NCI-H187 treated with DMSO at 0.1 percent for 48 hours (cell line): Measurements from ENCODE around the gene NLK.
A peak's percentile ranks its signal among the peaks of the same experiment; 100 is the strongest.
"Not testable (repeated sequence)": the region's sequence is repeated elsewhere in the genome, so short reads cannot be mapped to it uniquely, and the experiment has no call there.

Source experiments
- DNase-seq: peaks from one replicate; lab custom pipeline; 2025; lab: John Stamatoyannopoulos, UW

The NLK gene

DNA sequence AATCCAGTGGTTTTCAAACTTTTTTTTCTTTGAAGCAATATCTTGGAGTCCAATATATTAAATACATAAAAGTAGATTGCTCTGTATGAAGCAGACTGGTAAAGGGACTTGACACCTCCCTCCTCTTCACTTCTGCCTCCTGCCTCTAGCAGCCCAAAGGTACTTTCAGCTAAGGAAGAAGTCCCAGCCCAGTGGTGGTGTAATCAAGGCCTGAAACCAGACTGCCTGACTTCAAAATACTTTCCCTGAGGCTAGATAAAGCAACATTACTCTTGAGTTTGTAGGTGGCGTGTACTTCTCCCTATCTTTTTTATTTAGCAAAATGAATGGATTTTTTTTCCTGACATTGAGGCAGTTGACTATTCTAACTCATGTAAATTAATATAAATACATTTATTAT is 154.2 kb downstream of the NLK start:
- DNase-seq: no peak

DNA sequence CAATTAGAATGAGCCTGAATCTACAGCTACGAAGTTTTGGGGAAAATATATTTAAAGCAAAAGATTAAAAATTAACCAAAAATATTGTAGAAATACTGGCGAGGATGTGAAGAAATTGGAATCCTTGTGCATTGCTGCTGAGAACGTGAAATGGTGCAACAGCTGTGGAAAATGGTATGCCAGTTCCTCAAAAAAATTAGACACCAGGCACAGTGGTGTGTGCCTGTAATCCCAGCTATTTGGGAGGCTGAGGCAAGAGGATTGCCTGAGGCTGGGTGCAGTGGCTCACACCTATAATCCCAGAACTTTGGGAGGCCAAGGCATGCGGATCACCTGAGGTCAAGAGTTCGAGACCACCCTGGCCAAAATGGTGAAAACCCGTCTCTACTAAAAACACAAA is 156.6 kb downstream of the NLK start:
- DNase-seq: no peak

GRCh38 chr17:28199728-28200127 is 157.3 kb downstream of the NLK start:
- no peak for DNase-seq

GRCh38 chr17:28201315-28201714 is 158.8 kb downstream of the NLK start:
- DNase-seq: no peak

GRCh38 chr17:28204244-28204643 is 161.8 kb downstream of the NLK start:
- DNase-seq: no peak

GRCh38 chr17:28204751-28205150 is 162.3 kb downstream of the NLK start:
- no peak for DNase-seq

DNA sequence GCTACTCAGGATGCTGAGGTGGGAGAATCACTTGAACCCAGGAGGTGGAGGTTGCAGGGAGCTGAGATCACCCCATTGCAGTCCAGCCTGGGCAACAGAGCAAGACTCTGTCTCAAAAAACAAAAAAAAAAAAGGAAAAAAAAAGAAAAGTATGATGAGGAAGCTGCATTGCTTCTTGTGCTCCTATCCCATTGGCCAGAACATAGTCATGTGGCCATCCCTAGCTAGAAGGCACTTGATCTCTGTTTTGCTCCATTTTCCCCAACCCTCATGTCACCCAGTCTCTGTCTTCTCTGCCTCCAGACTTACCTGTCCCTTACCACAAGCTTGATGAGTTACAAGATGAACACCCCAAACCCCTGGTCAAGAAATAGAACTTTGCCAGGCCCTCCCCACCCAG is 163.8 kb downstream of the NLK start:
- no peak for DNase-seq

DNA sequence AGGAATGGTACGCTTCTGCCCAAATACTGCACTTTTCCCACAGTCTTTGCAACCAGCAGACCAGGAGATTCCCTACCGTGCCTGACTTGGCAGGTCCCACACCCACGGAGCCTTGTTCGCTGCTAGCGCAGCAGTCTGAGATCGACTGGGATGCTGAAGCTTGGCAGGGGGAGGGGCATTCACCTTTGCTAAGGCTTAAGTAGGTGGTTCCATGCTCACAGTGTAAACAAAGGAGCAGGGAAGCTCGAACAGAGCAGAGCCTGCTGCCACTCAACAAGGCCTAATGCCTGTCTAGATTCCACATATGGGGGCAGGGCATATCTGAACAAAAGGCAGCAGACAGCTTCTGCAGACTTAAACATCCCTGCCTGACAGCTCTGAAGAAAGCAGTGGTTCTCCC is 169.3 kb downstream of the NLK start:
- no peak for DNase-seq

GRCh38 chr17:28213578-28213977 is 171.1 kb downstream of the NLK start:
- not testable (repeated sequence) for DNase-seq

DNA sequence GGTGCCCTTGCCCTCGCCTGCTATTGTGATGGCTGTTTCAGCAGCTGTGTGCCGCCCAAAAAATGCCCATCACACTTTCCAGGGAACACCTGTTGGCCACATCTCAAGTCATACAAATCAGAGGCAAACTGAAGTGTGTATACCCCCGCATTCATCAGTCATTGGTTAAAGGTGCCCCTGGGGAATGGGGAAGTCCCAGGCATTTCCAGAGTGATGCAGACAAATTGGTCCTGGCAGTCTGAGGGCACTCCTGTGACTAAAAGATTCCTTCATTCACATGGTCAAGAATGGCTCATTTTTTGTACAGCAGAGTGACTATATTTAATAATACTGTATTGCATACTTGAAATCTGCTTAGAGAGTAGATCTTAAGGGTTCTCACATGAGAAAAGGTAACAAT is 173.6 kb downstream of the NLK start:
- DNase-seq: no peak

DNA sequence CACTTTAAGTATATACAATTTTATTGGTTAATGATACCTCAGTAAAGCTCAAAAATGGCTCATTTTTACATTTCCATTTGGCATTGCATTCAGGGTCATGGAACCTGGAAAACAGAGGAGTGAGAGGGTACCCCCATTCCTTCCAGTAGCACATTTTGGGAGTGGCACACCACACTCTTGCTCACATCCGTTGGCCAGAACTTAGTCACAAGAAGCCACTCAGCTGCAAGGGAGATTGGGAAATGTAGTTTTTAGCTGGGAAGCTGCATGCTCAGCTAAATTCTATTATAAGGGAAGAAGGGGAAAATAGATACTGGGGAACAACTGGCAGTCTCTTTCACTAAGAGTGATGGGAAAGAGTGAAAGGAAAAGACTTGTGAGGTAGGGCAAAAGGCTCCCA is 174.1 kb downstream of the NLK start:
- no peak for DNase-seq

DNA sequence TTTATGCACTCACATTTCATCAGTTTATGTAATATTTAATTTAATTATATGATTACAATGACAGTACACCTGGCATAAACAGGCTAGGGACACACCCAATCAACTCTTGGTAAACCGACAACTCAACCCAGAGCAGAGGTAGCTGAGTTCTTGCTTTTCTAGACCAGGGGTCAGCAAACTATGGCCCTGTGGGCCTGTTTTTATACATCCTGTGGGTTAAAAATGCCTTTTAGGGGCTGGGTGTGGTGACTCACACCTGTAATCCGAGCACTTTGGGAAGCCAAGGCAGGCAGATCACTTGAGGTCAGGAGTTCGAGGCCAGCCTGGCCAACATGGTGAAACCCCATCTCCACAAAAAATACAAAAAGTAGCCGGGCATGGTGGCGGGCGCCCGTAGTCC is 177.3 kb downstream of the NLK start:
- DNase-seq: no peak

- DNase-seq: no peak
Measured at GRCh38 chr17:28221751-28222414, 179.4 kb downstream of the NLK start.

DNA sequence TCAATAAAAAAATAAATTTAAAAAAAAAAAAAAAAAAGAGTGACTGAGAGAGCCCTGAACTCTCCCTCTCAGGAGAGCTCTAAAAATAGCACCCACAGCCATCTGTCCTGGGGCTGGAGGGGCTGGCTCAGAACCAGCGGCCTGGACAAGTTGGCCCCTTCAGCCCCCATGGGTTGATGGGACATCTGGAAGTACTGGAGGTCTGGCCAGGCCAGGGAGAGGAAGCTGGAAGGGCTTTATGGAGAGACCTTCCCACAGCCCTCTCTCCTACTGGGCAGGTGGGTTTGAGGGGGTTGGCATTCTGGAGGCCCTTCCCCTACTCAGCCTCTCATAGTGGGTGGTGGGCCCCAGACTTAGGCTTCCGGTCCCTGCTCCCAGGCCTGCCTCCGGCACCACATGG is 182.8 kb downstream of the NLK start:
- no peak for DNase-seq

- DNase-seq: no peak
Measured at GRCh38 chr17:28225867-28226266, 183.4 kb downstream of the NLK start.

- no peak for DNase-seq
Measured at GRCh38 chr17:28226563-28227315, 184.3 kb downstream of the NLK start.

GRCh38 chr17:28227316-28228108 is 185.0 kb downstream of the NLK start:
- peak; percentile 43 for DNase-seq

GRCh38 chr17:28228109-28228840 is 185.8 kb downstream of the NLK start:
- no peak for DNase-seq

GRCh38 chr17:28228986-28229729 is 186.7 kb downstream of the NLK start:
- DNase-seq: no peak

DNA sequence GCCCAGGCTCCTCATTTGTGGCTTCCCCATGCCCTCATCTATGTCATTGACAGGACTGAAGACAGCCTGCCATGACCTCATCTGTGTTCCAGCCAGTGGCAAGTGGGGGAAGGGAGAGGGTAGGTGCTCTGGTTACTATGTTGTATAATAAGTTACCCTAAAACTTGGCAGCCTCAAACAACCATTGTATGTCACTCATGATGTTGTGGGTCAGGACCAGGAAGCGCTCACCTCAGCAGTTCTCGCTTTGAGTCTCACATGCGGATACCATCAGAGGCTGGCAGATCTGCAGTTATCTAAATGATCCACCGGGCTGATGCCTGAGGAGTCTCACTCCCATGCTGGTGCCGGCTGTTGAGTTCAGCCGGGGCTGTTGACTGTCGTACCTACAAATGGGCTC is 187.5 kb downstream of the NLK start:
- DNase-seq: no peak

- not testable (repeated sequence) for DNase-seq
Measured at GRCh38 chr17:28230607-28231006, 188.1 kb downstream of the NLK start.

DNA sequence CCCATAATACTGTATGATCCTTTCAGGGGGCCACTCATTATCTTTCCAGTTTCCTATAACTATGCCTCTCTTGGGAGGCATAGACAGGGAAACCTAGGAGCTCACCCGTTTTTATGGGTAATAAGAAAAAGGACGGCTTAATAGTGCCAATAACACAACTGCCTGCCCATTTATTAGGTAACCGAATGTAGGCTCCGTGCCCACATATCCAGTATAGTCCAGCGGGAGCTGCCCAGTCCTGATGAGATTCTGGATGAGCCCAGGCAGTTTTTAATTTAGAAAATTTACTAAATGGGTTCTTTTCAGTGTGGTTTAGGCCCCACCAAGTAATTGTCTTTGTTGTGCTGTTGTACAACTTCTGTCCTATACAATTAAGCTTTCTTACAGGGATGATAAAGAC is 189.1 kb downstream of the NLK start:
- not testable (repeated sequence) for DNase-seq
